Amniotic stem cell (primary cell): ENCODE results near the gene PRDM9.
"Not testable (repeated sequence)": the region's sequence is repeated elsewhere in the genome, so short reads cannot be mapped to it uniquely, and the experiment has no call there.

ENCODE experiments used
- DNase-seq: peaks from one replicate; lab custom pipeline; 2025; lab: John Stamatoyannopoulos, UW

The PRDM9 gene

DNA sequence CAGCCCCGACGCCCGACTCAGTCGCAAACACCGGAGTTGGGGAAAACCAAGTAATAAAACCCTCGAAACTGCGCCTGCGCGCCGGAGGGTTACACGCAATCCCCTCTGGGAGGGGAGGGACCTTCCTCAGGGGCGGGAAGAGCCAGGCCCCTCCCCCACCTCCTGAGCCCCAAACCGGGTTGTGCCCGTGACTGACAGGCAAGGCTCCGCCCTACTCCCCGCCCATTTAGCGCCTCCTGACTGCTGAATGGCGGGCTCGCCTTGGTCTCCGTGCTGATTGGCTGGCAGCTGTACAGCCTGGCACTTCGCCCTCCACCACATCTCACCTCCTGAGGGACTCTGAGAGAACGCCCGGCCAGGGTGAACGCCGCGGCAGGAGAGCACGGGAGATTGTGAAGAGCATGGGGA is at the start of gene PRDM9:
Gene PRDM9 (plus strand): TSS at position 332 of the 408 bp plus-strand sequence. CDS start 1,425 bp downstream, outside the sequence.
- DNase-seq, result no peak

DNA sequence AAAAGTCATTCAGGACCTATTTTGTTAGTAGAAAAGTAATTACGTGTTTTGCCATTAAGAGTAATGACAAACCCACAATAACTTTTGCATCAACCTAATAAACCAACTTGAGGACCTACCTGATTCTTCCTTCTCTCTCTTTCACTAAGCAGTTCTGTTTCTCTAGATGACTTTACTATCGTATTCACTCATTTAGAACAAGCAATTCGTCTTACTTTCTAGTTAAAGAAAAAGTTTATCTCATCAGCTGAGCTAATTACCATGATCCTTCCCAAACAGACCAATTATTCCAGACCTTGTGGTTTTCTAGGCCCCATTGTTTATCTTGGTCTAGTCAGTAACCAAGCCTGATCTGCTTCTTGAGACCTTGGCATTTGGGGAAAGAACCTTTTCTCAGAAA is 49.6 kb upstream of the PRDM9 start:
- DNase-seq, result no peak

DNA sequence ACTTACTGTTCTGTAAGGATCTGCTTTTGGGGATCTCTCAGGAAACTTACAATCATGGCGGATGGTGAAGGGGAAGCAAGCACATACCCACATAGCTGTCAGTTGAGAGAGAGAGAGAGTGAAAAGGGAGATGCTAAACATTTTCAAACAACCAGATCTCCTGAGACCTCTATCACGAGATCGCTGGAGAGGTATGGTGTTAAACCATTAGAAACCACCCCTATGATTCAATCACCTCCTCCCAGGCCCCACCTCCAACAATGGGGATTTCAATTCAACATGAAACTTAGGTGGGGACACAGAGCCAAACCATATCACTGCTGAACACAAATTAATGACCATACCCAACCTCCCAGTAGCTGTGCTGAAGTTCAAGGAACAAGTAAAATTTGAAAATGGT is 48.2 kb upstream of the PRDM9 start:
- no peak for DNase-seq

DNA sequence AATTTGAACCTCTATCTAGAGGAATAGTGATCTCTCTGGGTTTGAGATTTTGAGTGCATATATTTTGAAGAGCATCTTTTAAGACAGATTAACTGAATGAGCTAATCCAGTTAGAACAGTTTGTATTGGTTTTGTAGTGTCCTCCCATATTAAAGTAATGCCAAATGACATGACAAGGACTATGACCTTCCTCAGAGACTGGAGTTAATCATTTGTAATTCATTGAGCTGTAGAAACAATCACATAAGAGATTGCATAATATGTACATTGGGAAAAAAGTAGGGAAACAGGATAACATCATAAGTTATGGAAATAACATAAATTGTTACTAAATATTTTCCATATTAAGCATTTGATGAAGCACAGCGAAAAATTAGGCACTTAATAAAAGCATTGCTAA is 45.8 kb upstream of the PRDM9 start:
- DNase-seq, result no peak

DNA sequence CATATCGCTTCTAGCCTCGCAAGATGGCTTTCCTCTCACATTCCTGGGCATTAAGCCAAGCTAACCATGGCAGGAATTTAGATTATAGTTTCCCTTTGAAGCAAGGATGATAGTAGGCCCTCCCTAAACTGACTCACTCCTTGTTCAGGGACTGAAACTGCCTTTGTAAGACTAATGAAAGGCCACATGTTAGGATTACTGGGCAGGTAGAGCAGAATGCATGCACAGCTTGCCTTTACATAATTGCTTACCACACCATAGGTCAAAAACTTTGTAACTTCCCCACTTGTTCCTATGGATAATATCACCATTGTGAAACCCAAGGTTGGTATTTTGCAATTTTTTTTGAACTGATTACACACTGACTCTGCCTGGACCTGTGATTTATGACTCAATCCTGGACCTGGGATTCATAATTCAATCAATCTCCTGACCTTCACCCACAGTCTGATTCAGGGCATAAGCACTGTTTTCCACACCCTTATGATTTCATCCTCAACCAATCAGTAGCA is 41.0 kb upstream of the PRDM9 start:
- no peak for DNase-seq

DNA sequence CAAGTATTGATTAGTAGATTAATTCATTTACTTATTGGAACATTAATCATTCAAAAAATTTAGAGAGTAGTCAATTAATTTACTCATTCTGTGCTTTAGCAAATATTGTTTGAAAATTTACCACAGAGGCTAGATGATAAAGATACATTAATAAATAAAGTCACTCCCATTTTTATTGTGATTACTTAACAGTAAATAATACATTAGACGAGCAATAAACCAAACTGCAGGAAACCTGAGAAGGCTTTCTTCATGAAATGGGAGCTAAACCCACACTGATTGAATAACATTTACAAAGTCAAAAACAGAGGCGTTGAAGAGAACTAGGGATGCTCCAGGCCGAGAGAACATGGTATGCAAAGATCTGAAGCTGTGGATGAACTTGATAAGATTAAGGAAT is 38.8 kb upstream of the PRDM9 start:
- no peak for DNase-seq

DNA sequence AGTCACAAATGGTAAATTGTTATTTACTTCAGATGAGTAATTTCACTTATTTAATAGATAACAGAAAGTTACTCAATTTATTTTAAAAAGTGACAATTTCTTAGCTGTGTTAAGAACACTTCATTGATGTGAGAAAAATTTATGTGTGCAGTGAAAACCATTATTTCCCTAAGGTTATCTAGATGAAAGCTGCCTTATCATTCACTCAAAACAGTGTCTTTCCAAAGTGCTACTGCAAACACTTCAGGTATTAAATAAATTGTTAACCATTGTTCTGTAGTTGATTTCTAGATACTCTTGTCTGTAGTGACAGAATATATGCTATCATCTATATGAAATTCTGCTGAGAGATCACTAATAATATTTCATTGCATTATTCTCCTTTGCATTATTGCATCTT is 33.5 kb upstream of the PRDM9 start:
- no peak for DNase-seq

DNA sequence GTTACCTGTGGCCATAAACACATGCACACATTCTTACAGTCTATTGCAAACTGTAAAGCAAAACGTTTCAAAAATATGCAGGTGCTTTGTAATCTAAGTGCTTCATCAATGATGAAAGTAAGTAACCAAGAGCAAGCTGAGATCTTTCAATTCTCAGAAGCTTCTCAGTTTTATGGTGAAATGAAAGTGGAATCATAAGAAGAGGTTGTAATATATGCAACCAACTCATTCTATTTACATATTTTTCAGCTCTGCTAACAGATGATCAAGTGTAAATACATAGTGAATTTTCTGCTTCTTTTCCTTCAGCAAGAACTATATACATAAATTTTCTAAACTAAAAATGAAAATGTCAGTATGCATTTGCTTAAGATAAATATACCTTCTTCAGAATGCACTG is 33.1 kb upstream of the PRDM9 start:
- DNase-seq, result no peak

DNA sequence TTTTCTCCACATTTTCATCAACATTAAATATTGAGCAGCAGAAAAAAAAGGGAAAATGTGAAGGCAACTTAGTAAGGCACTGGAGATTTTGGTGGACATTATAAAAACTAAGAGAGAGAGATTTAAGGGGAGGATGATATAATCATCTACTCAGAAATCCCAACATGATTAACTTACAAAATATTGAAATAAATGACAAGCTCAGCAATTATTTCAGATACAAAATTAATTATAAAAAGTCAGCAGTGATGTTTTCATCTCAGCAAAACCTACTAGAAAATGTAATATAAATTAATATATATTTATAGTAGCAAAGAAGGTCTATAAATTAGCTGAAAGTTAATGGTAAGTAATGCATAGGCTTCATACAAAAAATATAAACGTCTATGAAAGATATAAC is 30.8 kb upstream of the PRDM9 start:
- no peak for DNase-seq

DNA sequence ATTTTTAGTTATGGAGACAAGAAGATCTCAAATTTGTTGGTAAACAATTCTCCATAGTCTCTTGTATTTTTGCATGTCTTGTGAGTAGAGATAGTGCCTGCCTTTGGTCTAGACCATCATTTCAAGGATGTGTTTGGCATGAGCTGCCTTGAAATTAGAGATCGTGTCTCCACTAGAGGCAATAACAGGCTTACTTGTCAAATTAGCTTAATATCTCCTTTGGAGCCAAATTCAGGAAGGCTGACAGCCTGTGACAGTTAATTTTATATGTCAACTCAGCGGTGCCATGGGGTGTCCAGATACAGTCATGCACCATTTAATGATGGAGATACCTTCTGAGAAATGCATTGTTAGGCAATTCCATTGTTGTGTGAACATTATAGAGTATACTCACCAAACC is 24.8 kb upstream of the PRDM9 start:
- DNase-seq, result no peak

DNA sequence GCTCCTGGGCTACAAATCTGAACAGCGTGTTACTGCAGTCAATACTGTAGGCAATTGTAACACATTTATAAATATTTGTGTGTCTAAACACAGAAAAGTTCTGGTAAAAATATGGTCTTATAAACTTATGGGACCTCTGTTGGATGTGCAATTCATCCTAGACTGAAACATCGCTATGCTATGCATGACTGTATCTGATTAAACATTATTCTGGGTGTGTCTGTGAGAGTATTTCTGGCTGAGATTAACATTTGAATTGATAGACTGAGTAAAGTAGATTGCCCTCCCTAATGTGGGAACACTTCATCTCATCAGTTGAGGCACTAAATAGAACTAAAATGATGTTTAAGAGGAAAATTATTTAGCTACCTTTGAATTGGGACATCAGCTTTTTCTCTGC is 24.3 kb upstream of the PRDM9 start:
- no peak for DNase-seq

DNA sequence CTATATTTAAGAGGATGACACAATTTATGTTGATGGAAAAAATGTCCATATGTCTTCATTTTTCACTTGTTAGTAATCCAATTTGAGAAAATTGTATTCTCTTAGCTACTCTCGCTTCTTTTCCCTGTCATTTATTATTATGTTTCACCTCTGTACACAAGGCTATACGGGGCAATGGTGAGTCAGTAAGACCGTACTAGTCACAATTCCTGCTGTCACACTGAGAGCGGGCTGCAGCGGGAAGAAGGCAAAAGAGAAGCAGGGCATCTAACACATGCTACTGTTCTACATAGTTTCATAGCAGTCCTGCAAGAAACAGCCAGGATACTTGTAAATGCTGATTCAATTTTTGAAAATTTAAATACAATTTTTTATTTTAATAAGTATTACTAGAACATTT is 23.3 kb upstream of the PRDM9 start:
- DNase-seq, result no peak

DNA sequence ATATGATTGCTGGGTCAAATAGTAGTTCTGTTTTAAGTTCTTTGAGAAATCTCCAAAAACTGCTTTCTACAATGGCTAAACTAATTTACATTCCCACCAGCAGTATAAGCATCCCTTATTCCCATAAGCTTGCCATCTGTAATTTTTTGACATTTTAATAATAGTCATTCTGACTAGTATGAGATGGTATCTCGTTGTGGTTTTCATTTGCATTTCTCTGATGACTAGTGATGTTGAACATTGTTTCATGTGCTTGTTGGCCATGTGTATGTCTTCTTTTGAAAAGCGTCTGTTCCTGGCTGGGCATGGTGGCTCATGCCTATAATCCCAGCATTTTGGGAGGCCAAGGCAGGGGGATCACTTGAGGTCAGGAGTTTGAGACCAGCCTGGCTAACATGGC is 21.2 kb upstream of the PRDM9 start:
- not testable (repeated sequence) for DNase-seq

DNA sequence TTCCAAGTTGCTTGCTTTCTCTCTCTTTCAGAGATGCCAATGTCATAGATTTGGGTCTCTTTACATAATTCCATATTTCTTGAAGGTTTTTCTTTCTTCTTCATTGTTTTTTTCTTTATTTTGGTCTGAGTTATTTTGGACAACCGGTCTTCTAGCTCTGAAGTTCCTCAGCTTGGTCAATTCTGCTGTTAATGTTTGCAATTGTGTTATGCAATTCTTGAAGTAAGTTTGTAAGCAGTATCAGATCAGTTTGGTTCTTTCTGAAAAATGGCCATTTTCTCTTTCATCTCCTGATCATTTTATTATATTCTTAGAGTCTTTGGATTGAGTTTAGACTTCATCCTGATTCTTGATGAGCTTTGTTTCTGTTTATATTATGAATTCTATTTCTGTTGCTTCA is 16.4 kb upstream of the PRDM9 start:
- no peak for DNase-seq

DNA sequence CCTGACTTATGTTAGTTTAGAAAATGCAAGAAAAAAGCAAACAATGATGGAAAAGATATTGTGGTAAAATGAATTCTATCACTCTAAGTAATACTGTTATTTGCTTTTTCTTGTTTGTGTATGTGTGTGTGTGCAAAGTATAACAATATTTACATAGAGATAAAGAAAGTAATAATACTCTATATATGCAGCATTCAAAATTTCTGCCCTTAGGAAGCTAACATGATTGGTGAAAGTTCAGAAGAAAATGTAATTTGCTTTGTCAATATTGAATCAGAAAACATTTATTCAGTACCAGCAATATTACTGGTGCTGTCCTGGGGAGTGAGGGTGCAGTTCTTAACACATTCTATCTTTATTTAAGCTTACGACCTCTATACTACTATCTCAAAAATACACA is 12.9 kb upstream of the PRDM9 start:
- no peak for DNase-seq

DNA sequence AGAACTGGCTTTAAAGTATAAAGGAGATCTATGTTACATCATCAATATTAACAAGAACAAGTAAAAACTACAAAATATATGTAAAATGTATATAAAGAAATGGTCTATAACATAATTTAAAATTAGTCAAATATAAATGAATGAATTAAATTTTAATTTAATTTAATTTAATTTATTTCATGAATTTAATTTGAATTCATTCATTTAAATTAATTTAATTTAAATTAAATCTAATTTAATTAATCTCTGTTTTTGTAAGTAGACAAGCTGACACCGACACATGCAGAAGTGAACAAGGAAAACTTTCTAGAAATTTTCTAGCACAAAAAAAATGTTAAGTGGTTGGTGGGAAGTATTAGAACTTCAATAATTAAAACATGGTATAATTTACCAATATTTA is 10.8 kb upstream of the PRDM9 start:
- DNase-seq, result no peak

DNA sequence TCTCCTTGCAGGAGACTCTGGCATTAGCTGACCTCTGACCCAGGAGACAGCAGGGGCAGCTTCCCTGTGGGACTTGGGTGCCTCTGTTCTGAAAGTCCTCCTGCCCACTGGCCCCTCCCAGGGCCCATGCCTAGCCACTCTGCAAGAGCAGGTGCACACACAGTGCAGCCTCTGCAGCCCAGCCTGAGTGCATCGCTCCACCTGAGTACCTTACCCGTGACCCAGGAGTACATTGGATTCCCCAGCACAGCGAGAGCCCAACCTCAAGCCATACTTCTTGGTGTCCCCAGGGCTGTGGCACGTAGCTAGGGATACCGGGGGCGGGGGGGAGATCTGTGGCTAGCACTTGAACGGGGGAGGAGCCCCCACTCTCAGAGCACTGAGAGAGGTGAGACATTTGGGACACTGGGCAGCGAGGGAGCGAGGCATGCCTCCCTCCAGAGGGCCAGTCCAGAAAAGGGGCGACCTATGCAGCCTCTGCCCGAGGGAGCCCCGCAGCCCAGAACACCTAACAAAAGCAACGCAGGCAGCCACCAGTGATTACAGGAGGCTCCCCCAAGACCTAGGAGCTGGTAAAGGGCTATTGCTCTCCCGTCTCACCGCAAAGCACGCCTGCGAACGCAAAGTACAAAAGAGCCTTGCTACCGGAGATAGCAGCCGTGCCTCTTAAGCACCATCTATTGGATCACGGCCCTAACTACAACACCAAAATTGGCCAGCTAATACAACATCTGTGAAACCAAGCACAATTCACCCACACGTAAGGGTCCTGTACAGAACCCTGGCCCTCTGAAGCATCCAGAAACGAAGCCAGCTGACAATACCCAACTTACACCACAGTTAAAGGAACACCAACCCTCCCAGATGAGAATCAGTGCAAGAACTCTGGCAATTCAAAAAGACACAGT is 826 bp upstream of the PRDM9 start:
- no peak for DNase-seq

DNA sequence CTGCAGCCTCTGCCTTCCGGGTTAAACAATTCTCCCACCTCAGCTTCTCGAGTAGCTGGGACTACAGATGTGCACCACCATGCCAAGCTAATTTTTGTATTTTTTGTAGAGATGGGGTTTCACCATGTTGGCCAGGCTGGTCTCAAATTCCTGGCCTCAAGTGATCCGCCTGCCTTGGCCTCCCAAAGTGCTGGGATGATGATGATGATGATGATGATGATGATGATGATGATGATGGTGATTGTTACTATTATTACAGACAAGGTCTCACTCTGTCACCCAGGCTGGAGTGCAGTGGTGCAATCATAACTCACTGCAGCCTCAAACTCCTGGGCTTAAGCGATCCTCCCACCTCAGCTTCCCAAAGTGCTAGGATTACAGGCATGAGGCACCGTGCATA is 3.0 kb downstream of the PRDM9 start:
- not testable (repeated sequence) for DNase-seq

DNA sequence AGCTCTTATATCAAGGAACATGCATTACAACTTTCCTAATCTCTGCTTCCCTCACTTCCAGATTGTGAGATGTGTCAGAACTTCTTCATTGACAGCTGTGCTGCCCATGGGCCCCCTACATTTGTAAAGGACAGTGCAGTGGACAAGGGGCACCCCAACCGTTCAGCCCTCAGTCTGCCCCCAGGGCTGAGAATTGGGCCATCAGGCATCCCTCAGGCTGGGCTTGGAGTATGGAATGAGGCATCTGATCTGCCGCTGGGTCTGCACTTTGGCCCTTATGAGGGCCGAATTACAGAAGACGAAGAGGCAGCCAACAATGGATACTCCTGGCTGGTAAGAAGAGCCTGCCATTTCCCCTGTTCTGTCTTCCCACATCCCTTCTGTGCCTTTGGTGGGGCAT is 15.1 kb downstream of the PRDM9 start:
- DNase-seq, result no peak

DNA sequence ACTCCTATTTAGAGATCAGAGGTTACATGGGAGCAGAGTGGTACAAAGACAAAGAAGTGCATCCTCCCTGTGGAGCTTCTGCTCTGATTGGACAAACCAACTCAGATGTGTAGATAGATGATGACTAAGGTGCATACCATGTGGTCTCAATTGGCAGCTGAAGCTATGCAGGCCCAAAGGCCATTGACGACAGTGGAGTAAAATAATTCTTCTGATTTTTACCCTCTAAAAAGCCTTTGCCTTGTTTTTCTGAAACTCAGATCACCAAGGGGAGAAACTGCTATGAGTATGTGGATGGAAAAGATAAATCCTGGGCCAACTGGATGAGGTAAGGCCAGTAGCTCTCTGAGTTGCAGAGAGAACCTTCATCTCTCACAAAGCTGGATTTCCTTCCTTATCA is 15.6 kb downstream of the PRDM9 start:
- no peak for DNase-seq

DNA sequence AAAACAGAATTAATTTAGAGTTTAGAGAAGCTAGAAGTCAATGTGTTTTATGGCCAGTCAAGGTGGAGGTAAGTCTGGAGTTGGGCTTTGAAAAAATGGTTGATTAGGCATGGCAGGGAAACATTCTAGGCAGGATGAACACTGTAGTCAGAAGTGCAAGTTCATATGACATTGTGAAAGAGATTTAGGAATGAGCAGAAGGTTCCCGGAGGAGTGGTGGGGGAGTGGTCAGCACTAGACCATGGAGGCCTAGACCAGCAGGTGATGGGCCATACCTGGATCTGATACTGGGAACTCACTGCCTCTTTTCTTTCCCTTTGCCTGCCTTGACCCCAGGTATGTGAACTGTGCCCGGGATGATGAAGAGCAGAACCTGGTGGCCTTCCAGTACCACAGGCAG is 16.6 kb downstream of the PRDM9 start:
- DNase-seq, result no peak

DNA sequence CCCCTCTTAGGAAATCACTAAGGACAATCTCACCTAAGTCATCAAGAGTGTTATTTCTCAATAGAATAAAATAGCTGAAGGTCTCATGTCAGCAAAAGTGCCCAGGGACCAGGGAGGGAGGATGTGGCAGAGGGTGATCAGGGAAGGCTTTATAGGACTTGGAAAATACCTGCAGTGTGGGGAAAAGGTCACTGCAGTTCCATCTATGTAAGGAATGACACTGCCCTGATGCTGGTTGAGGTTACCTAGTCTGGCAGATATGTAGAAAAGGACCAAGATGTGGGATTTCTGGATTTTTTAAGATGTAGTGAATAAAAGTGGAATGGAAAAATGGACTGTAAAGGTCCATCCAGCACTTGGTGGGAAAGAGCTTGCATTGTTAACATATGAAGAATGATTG is 18.3 kb downstream of the PRDM9 start:
- no peak for DNase-seq

DNA sequence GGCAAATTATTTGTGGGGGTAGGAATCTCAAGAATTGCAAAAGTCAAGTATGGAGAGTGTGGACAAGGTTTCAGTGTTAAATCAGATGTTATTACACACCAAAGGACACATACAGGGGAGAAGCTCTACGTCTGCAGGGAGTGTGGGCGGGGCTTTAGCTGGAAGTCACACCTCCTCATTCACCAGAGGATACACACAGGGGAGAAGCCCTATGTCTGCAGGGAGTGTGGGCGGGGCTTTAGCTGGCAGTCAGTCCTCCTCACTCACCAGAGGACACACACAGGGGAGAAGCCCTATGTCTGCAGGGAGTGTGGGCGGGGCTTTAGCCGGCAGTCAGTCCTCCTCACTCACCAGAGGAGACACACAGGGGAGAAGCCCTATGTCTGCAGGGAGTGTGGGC is 19.2 kb downstream of the PRDM9 start:
- not testable (repeated sequence) for DNase-seq
